Type B pancreatic cell (in vitro differentiated cells): Measurements from ENCODE around the gene GAB1. TPM values are rescaled to one million over a fixed set of nuclear protein-coding genes. Genes with fewer than 3 reads are reported as not detected.

Source experiments
- DNase-seq: peaks from one replicate; pipeline ENCODE4 v3.0.0; 2021; ENCODE audit warnings: mixed read lengths; ENCODE audit not compliant: unreplicated experiment; ENCODE audit errors: extremely low spot score
- H3K27ac Mint-ChIP-seq: 2 replicates; pipeline ENCODE4 v1.8.0; 2021; ENCODE audit warnings: mild to moderate bottlenecking, mixed read lengths
- H3K27me3 Mint-ChIP-seq: 2 replicates; pipeline ENCODE4 v1.8.0; 2021; ENCODE audit warnings: mixed read lengths
- H3K36me3 Mint-ChIP-seq: 2 replicates; pipeline ENCODE4 v1.8.0; 2021; ENCODE audit warnings: mixed read lengths
- H3K4me1 Mint-ChIP-seq: one replicate; pipeline ENCODE4 v1.8.0; 2021; ENCODE audit warnings: mixed read lengths; ENCODE audit not compliant: unreplicated experiment
- H3K4me3 Mint-ChIP-seq: 2 replicates; pipeline ENCODE4 v1.8.0; 2021; ENCODE audit warnings: mild to moderate bottlenecking, mixed read lengths
- H3K9me3 Mint-ChIP-seq: 2 replicates; pipeline ENCODE4 v1.8.0; 2021; ENCODE audit warnings: mixed read lengths
- total RNA-seq: library from RNA; stranded (reverse); gene quantifications from 2 replicates; pipeline ENCODE4 v1.2.1, GENCODE V29; 2021; ENCODE audit warnings: low replicate concordance
- TF ChIP-seq, protein P1 (sequence below): fragments of 200-600 bp; sonication (generic); conservative IDR thresholded peaks from 2 replicates; pipeline ENCODE4 v1.5.0; 2021; ENCODE audit warnings: antibody characterized with exemption, mild to moderate bottlenecking

The GAB1 gene
- total RNA-seq, 1 donor from 2014 or later, result 27.0 TPM

DNA sequence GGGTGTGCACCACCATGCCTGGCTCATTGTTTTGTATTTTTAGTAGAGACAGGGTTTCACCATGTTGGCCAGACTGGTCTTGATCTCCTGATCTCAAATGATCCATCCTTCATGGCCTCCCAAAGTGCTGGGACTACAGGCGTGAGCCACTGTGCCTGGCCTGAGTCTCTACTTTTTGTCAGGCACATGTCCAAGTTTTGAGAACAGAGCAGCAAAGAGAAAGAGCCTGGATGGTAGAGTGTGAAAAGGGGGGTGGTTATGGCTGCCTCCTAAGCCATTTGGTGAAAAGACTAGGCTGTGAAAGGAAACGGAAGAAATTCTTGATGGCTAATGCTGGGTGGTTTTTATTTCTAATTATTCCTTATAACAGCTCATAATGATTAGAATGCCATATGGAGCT, 63.4 kb downstream of the GAB1 start:
- no peak overlapping the region for H3K4me3 Mint-ChIP-seq
- H3K9me3 Mint-ChIP-seq, result no peaks in the 10 kb centered on the region
- TF ChIP-seq, protein P1, sequence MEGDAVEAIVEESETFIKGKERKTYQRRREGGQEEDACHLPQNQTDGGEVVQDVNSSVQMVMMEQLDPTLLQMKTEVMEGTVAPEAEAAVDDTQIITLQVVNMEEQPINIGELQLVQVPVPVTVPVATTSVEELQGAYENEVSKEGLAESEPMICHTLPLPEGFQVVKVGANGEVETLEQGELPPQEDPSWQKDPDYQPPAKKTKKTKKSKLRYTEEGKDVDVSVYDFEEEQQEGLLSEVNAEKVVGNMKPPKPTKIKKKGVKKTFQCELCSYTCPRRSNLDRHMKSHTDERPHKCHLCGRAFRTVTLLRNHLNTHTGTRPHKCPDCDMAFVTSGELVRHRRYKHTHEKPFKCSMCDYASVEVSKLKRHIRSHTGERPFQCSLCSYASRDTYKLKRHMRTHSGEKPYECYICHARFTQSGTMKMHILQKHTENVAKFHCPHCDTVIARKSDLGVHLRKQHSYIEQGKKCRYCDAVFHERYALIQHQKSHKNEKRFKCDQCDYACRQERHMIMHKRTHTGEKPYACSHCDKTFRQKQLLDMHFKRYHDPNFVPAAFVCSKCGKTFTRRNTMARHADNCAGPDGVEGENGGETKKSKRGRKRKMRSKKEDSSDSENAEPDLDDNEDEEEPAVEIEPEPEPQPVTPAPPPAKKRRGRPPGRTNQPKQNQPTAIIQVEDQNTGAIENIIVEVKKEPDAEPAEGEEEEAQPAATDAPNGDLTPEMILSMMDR, result no peak
- H3K27me3 Mint-ChIP-seq, result no peaks in the 10 kb centered on the region
- peaks cover 5% of the 10 kb centered on the region for H3K36me3 Mint-ChIP-seq
- no peak for DNase-seq
- H3K27ac Mint-ChIP-seq, result no peak overlapping the region
- peaks cover 10% of the 10 kb centered on the region for H3K4me1 Mint-ChIP-seq

DNA sequence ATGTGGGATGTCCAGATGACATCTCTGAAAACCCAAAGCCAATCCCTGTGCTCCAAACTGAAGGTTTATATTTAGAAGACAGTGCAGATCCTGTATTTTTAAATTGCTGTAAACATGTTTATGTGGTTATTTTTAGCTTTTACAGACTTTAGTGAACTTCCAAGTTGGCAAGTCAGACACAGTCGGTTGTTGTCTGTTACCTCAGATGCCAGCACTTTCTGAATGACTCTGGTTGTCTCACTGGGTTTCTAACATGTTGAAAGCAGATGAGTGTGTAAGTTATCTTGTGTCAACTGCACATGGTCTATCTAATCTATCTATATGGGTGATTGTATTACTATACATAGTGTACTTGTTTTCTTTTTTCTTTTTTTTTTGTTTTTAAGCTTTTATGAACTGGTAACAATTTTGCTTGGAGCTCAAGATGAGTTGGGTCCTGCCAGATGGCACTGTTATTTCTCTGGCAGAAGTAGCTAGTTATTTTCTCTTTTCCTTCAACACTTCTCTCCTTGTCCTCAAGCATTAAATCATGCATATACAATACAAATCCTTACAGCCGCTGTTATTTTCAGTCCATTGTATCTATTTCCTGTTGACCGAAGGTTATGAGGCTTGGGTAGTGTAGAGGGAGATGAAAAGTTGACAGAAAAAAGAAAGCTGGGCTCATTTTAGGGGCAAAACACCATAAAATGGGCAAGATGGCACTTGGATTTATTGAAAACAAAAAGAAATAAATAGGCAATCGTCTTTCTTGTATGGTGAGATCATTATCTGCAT, 66.3 kb downstream of the GAB1 start:
- no peak overlapping the region for H3K27ac Mint-ChIP-seq
- no peak overlapping the region for H3K4me3 Mint-ChIP-seq
- no peaks in the 10 kb centered on the region for H3K36me3 Mint-ChIP-seq
- no peak for DNase-seq
- H3K27me3 Mint-ChIP-seq, result no peaks in the 10 kb centered on the region
- TF ChIP-seq, protein P1, result no peak
- H3K9me3 Mint-ChIP-seq, result no peaks in the 10 kb centered on the region
- H3K4me1 Mint-ChIP-seq, result peaks cover 10% of the 10 kb centered on the region

DNA sequence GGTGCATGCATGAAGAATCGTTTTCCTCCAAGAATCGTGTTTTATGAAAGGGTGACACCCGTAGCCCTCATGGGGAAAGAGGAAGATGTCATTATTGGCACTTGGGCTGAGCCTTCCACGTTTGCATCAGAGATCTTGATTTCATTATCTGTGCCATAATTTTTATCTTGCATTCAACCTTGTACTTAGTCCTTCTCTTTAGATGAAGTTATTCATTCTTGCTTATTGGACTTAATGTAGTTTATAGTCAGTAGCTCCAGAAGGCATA, 66.8 kb downstream of the GAB1 start:
- TF ChIP-seq, protein P1, result no peak
- no peak for DNase-seq
- H3K27me3 Mint-ChIP-seq, result no peaks in the 10 kb centered on the region
- no peak overlapping the region for H3K27ac Mint-ChIP-seq
- H3K9me3 Mint-ChIP-seq, result no peaks in the 10 kb centered on the region
- peaks cover 10% of the 10 kb centered on the region for H3K4me1 Mint-ChIP-seq
- no peaks in the 10 kb centered on the region for H3K36me3 Mint-ChIP-seq
- no peak overlapping the region for H3K4me3 Mint-ChIP-seq

DNA sequence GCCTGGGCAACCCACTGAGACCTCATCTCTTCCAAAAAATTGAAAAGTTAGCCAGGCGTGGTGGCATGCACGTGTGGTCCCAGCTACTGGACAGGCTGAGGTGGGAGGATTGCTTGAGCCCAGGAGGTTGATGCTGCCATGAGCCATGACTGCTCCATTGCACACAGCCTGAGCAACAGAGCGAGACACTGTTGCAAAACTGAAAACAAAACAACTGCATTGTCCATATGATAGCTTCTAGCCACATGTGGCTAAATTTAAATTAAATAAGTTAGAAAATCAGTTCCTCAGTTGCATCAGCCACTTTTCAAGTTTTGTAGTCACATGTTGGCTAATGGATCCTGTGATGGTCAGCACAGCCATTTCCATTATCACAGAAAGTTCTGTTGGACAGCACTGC, 67.9 kb downstream of the GAB1 start:
- H3K4me3 Mint-ChIP-seq, result no peak overlapping the region
- TF ChIP-seq, protein P1, result no peak
- peaks cover 3% of the 10 kb centered on the region for H3K36me3 Mint-ChIP-seq
- no peaks in the 10 kb centered on the region for H3K27me3 Mint-ChIP-seq
- H3K4me1 Mint-ChIP-seq, result peaks cover 9% of the 10 kb centered on the region
- H3K9me3 Mint-ChIP-seq, result no peaks in the 10 kb centered on the region
- no peak overlapping the region for H3K27ac Mint-ChIP-seq
- no peak for DNase-seq

DNA sequence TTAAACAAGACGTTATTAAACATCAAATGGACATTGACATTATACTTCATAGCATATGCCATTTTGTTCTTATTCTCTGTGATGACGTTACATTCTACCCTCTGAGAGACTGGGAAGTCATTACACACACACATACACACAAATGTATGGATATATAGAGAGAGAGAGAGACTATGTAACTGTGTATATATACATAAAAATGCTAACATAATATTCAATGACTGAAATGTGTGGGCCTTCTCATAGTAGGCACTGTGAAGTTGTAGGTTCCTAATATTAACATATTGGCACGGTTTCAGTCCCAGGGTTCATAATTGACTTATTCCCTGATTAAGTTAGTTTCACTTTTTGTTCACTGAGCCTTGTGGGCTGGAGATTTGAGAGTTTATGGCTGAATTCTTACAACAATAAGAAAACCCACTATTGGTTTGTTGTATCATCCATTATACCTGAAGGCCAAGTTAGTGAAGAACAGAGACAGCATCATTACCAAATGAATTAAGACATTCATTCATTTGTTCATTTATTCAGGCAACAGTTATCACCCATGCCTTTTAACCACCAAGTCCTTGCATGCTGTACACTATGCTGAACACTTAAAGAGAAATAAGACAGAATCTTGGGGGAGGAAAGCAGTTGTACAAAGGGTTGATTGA, 68.5 kb downstream of the GAB1 start:
- H3K4me1 Mint-ChIP-seq, result peaks cover 9% of the 10 kb centered on the region
- peaks cover 3% of the 10 kb centered on the region for H3K36me3 Mint-ChIP-seq
- no peak overlapping the region for H3K4me3 Mint-ChIP-seq
- H3K9me3 Mint-ChIP-seq, result no peaks in the 10 kb centered on the region
- H3K27ac Mint-ChIP-seq, result no peak overlapping the region
- H3K27me3 Mint-ChIP-seq, result no peaks in the 10 kb centered on the region
- TF ChIP-seq, protein P1, result no peak
- DNase-seq, result no peak
